Glutamatergic neuron (in vitro differentiated cells): ENCODE measurements around the gene TEX35. TPM values are rescaled to one million over a fixed set of nuclear protein-coding genes. Genes with fewer than 3 reads are reported as not detected.

Experiments
- DNase-seq: peaks from one replicate; pipeline ENCODE4 v3.0.0; 2022
- H3K27ac Mint-ChIP-seq: one replicate; pipeline ENCODE4 v1.8.0; 2020; ENCODE audit warnings: mild to moderate bottlenecking, mixed read lengths, inconsistent platforms; ENCODE audit not compliant: unreplicated experiment
- H3K27me3 Mint-ChIP-seq: one replicate; pipeline ENCODE4 v1.8.0; 2020; ENCODE audit warnings: mild to moderate bottlenecking, moderate library complexity, mixed read lengths, inconsistent platforms; ENCODE audit not compliant: unreplicated experiment
- H3K36me3 Mint-ChIP-seq: one replicate; pipeline ENCODE4 v1.8.0; 2020; ENCODE audit warnings: mild to moderate bottlenecking, mixed read lengths, inconsistent platforms; ENCODE audit not compliant: unreplicated experiment
- H3K4me1 Mint-ChIP-seq: one replicate; pipeline ENCODE4 v1.8.0; 2020; ENCODE audit warnings: mild to moderate bottlenecking, low read depth, mixed read lengths, inconsistent platforms; ENCODE audit not compliant: unreplicated experiment
- H3K4me3 Mint-ChIP-seq: one replicate; pipeline ENCODE4 v1.8.0; 2020; ENCODE audit warnings: mild to moderate bottlenecking, mixed read lengths, inconsistent platforms; ENCODE audit not compliant: unreplicated experiment
- H3K9me3 Mint-ChIP-seq: one replicate; pipeline ENCODE4 v1.8.0; 2020; ENCODE audit warnings: mild to moderate bottlenecking, moderate library complexity, mixed read lengths, inconsistent platforms; ENCODE audit not compliant: unreplicated experiment
- total RNA-seq: library from RNA; stranded (reverse); fragmentation: NEBNext Ultra II Directional; extraction: Animal tissue kit (Norgen Biotek cat#: 25700); gene quantifications from one replicate; pipeline ENCODE4 v1.2.1, GENCODE V29; 2021; ENCODE audit not compliant: unreplicated experiment
- TF ChIP-seq, protein P1 (sequence below): fragments of 200-600 bp; sonication (generic); IDR thresholded peaks from one replicate; pipeline ENCODE4 v1.5.0; 2021; ENCODE audit not compliant: partially characterized antibody, unreplicated experiment

TEX35 gene
- total RNA-seq, 1 donor from 2014 or later = not detected

DNA sequence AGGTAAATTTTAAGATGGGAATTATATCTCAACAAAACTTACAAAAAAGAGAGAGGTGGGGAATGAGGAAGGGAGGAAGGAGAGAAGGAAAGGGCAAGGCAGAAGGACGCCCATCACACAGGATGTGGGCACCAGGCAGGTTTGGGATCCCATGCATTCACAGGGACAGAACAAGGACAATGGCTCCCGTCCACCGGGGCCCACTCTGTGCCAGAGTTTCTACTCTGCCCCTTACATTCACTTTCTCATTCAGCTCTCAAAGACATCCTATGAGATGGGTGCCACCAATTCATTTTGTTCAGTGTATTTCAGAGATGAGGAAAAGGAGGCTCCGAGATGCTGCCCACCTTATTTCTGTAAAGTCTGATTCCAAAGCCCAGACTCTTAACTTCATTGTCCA is 23.5 kb upstream of the TEX35 start:
- no peak overlapping the region for H3K4me3 Mint-ChIP-seq
- DNase-seq = no peak
- H3K4me1 Mint-ChIP-seq = no peaks in the 10 kb centered on the region
- H3K9me3 Mint-ChIP-seq = peaks cover 8% of the 10 kb centered on the region
- H3K36me3 Mint-ChIP-seq = no peaks in the 10 kb centered on the region
- H3K27ac Mint-ChIP-seq = no peak overlapping the region
- TF ChIP-seq, protein P1, sequence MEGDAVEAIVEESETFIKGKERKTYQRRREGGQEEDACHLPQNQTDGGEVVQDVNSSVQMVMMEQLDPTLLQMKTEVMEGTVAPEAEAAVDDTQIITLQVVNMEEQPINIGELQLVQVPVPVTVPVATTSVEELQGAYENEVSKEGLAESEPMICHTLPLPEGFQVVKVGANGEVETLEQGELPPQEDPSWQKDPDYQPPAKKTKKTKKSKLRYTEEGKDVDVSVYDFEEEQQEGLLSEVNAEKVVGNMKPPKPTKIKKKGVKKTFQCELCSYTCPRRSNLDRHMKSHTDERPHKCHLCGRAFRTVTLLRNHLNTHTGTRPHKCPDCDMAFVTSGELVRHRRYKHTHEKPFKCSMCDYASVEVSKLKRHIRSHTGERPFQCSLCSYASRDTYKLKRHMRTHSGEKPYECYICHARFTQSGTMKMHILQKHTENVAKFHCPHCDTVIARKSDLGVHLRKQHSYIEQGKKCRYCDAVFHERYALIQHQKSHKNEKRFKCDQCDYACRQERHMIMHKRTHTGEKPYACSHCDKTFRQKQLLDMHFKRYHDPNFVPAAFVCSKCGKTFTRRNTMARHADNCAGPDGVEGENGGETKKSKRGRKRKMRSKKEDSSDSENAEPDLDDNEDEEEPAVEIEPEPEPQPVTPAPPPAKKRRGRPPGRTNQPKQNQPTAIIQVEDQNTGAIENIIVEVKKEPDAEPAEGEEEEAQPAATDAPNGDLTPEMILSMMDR = no peak
- peaks cover 4% of the 10 kb centered on the region for H3K27me3 Mint-ChIP-seq

DNA sequence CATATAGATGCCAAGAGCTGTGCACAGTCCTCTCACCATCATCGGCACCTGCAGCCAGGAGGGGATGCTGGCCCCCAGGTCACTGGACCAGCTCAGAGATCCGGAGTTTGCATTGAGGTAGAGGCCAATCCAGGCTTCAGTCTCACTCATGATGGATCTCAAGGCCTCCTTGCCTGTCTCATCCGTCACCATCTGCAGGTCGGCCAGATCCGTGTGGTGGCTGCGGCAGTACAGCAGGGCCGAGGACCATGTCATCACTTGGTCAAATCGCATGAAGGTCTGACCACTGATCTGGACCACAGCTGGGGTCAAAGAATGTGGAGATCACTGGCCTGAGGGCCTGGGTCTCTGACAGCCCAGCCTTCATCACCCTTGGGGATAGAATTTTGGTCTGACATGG is 22.8 kb upstream of the TEX35 start:
- no peak overlapping the region for H3K27ac Mint-ChIP-seq
- peaks cover 8% of the 10 kb centered on the region for H3K9me3 Mint-ChIP-seq
- no peak for DNase-seq
- no peak overlapping the region for H3K4me3 Mint-ChIP-seq
- TF ChIP-seq, protein P1 = no peak
- no peaks in the 10 kb centered on the region for H3K4me1 Mint-ChIP-seq
- peaks cover 6% of the 10 kb centered on the region for H3K27me3 Mint-ChIP-seq
- H3K36me3 Mint-ChIP-seq = no peaks in the 10 kb centered on the region

DNA sequence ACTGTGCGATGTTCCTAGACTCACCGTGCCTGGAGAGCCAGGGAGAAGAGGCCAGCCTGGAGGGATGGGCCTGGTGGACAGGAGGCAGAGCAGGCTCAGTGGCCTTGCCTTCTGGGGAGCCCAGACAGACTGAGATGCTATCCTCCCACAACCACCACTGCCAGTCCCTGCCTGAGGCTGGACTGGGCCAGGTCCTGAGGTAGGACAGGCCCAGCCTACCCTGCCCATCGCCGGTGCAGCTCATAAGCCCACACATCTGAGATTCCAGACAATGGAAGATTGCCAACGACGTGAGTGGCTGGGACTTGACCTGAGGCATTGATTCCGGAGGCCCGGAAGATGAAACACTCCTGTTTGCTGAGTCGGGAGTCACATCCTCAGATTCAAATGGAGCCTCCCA is 21.9 kb upstream of the TEX35 start:
- H3K4me3 Mint-ChIP-seq = no peak overlapping the region

DNA sequence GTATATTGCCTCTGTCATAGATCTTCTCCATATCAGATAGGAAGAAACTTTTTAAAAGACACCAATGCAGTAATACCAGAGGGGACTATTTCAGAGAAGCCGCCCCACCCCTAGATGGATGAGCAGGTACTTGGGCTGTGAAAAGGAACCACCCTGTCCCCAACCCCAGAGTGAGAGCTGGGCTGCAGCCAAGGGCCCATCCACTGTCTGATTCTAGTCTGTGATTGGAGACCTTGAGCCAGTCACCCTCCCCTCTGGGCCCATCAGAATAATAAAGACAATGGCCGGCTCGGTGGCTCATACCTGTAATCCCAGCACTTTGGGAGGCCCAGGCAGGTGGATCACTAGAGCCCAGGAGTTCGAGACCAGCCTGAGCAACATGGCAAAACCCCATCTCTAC is 21.2 kb upstream of the TEX35 start:
- H3K9me3 Mint-ChIP-seq = peaks cover 7% of the 10 kb centered on the region
- no peaks in the 10 kb centered on the region for H3K4me1 Mint-ChIP-seq
- no peaks in the 10 kb centered on the region for H3K36me3 Mint-ChIP-seq
- H3K4me3 Mint-ChIP-seq = no peak overlapping the region
- DNase-seq = no peak
- H3K27ac Mint-ChIP-seq = no peak overlapping the region
- TF ChIP-seq, protein P1 = no peak
- H3K27me3 Mint-ChIP-seq = peaks cover 3% of the 10 kb centered on the region

More for the DNA sequence above, 21.9 kb upstream of the TEX35 start:
- no peak overlapping the region for H3K27ac Mint-ChIP-seq
- H3K9me3 Mint-ChIP-seq = peaks cover 7% of the 10 kb centered on the region
- no peaks in the 10 kb centered on the region for H3K36me3 Mint-ChIP-seq
- no peaks in the 10 kb centered on the region for H3K4me1 Mint-ChIP-seq
- peaks cover 3% of the 10 kb centered on the region for H3K27me3 Mint-ChIP-seq
- TF ChIP-seq, protein P1 = no peak
- no peak for DNase-seq

DNA sequence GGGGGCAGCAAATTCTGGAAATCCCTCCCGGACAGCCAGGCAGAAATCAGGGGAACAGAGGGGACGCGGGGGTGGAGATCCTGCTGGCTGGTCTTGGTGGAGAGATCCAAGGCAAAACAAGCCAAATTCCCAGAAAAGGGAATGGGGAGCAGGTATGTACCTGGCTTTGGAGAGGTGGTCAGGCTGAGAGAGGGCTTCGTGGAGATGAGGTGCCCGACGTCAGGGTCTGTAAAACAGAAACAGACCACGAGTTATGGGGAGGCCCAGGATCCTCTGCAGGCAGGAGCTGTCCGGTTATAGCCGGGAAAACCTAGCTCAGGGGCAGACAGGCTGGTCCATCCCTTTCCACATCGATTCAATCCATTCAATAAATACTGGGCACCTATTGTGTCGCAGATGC is 20.6 kb upstream of the TEX35 start:
- Mint-ChIP-seq H3K4me1 (no peaks in the 10 kb centered on the region), H3K27me3 (peaks cover 3% of the 10 kb centered on the region), H3K27ac (no peak overlapping the region), H3K36me3 (no peaks in the 10 kb centered on the region), H3K9me3 (peaks cover 7% of the 10 kb centered on the region), H3K4me3 (no peak overlapping the region)
- TF ChIP-seq, protein P1 = no peak
- no peak for DNase-seq
